ENCODE measurements around the gene ADGRD2. TPM values are rescaled to one million over a fixed set of nuclear protein-coding genes. Genes with fewer than 3 reads are reported as not detected.

The ADGRD2 gene
- total RNA-seq, 3 donors from 2014 or later (not counting 1 experiment from before 2014, with no cell fraction given), result not detected

- intact Hi-C loops (cut with micrococcal nuclease), result no loop called here
- Mint-ChIP-seq H3K4me1 (peaks cover 11 to 22% of the 10 kb centered on the region in 2 donors), H3K4me3 (no peak overlapping the region), H3K36me3 (no peaks in the 10 kb centered on the region), H3K27me3 (ENCODE audit: low read depth in 2 of 2) (no peaks in the 10 kb centered on the region), H3K27ac (no peak overlapping the region), H3K9me3 (no peaks in the 10 kb centered on the region)
- ATAC-seq, result no peak
- no peak overlapping the region for H3K4me3 ChIP-seq (ENCODE audit: low read length)
- no peak for TF ChIP-seq CTCF (IDR thresholded peaks at IDR 0.05)
- DNase-seq, result no peak
- H3K4me1 ChIP-seq (ENCODE audit: control insufficient read depth, insufficient read depth, low read length), result peaks cover 23% of the 10 kb centered on the region
- H3K27ac ChIP-seq (ENCODE audit: low read length), result no peak overlapping the region
- no peaks in the 10 kb centered on the region for H3K36me3 ChIP-seq (ENCODE audit: control insufficient read depth, insufficient read depth, low read length)
- no peaks in the 10 kb centered on the region for H3K27me3 ChIP-seq (ENCODE audit: control insufficient read depth, insufficient read depth, low read length)
- H3K9me3 ChIP-seq (ENCODE audit: control insufficient read depth, insufficient read depth, low read length), result no peaks in the 10 kb centered on the region
- 87% methylated on average over 19 of the region's 19 CpGs for WGBS (ENCODE audit: insufficient coverage)
These were observed 42.6 kb downstream of the ADGRD2 start for GRCh38 chr9:124492818-124493217.

- no peak overlapping the region for H3K4me3 ChIP-seq (ENCODE audit: low read length)
- TF ChIP-seq CTCF (IDR thresholded peaks at IDR 0.05), result no peak
- H3K27ac Mint-ChIP-seq, result no peak overlapping the region
- intact Hi-C loops (cut with micrococcal nuclease), result no loop called here
- WGBS (ENCODE audit: insufficient coverage), result 83% methylated on average over 4 of the region's 4 CpGs
- no peaks in the 10 kb centered on the region for H3K27me3 ChIP-seq (ENCODE audit: control insufficient read depth, insufficient read depth, low read length)
- H3K27me3 Mint-ChIP-seq (ENCODE audit: low read depth in 2 of 2), result no peaks in the 10 kb centered on the region
- no peak overlapping the region for H3K27ac ChIP-seq (ENCODE audit: low read length)
- no peaks in the 10 kb centered on the region for H3K9me3 ChIP-seq (ENCODE audit: control insufficient read depth, insufficient read depth, low read length)
- H3K4me1 ChIP-seq (ENCODE audit: control insufficient read depth, insufficient read depth, low read length), result peaks cover 23% of the 10 kb centered on the region
- no peaks in the 10 kb centered on the region for H3K36me3 ChIP-seq (ENCODE audit: control insufficient read depth, insufficient read depth, low read length)
- DNase-seq (no peak), ATAC-seq (no peak)
- no peaks in the 10 kb centered on the region for H3K9me3 Mint-ChIP-seq
- H3K36me3 Mint-ChIP-seq, result no peaks in the 10 kb centered on the region
- peaks cover 11 to 22% of the 10 kb centered on the region in 2 donors for H3K4me1 Mint-ChIP-seq
- no peak overlapping the region for H3K4me3 Mint-ChIP-seq
These were observed 43.0 kb downstream of the ADGRD2 start for GRCh38 chr9:124493218-124493617.

- H3K36me3 Mint-ChIP-seq, result no peaks in the 10 kb centered on the region
- H3K36me3 ChIP-seq (ENCODE audit: control insufficient read depth, insufficient read depth, low read length), result no peaks in the 10 kb centered on the region
- DNase-seq (no peak), ATAC-seq (no peak)
- H3K4me1 ChIP-seq (ENCODE audit: control insufficient read depth, insufficient read depth, low read length), result peaks cover 23% of the 10 kb centered on the region
- no peaks in the 10 kb centered on the region for H3K9me3 Mint-ChIP-seq
- H3K4me1 Mint-ChIP-seq, result peaks cover 11 to 22% of the 10 kb centered on the region in 2 donors
- WGBS (ENCODE audit: insufficient coverage), result 83% methylated on average over 18 of the region's 18 CpGs
- H3K27ac Mint-ChIP-seq, result no peak overlapping the region
- intact Hi-C loops (cut with micrococcal nuclease), result no loop called here
- no peak overlapping the region for H3K27ac ChIP-seq (ENCODE audit: low read length)
- no peaks in the 10 kb centered on the region for H3K27me3 Mint-ChIP-seq (ENCODE audit: low read depth in 2 of 2)
- no peak for TF ChIP-seq CTCF (IDR thresholded peaks at IDR 0.05)
- no peak overlapping the region for H3K4me3 ChIP-seq (ENCODE audit: low read length)
- H3K27me3 ChIP-seq (ENCODE audit: control insufficient read depth, insufficient read depth, low read length), result no peaks in the 10 kb centered on the region
- no peak overlapping the region for H3K4me3 Mint-ChIP-seq
- H3K9me3 ChIP-seq (ENCODE audit: control insufficient read depth, insufficient read depth, low read length), result no peaks in the 10 kb centered on the region
These were observed 43.7 kb downstream of the ADGRD2 start for GRCh38 chr9:124493794-124494479.
